K562 (cell line): ENCODE data around the gene PHYH. TPM values are rescaled to one million over a fixed set of nuclear protein-coding genes. Genes with fewer than 3 reads are reported as not detected.

ENCODE experiments used
- ATAC-seq: fragments of 200-7000 bp; cut with Tn5 transposase; 3 replicates; pipeline ENCODE4 v1.9.1; 2020; ENCODE audit warnings: moderate library complexity
- BruUV-seq: library from RNA; stranded (reverse); fragments of 400-500 nt; replicated peaks from 2 replicates; lab custom pipeline; 2021; lab: Mats Ljungman, UMichigan
- CTCF ChIA-PET: fragments of 300-600 bp; formaldehyde crosslinking; extraction: SDS; loops from one replicate; lab custom pipeline; 2021; ENCODE audit warnings: low intra/inter-chr PET ratio; lab: Yijun Ruan, JAX
- POLR2A ChIA-PET: fragments of 300-600, 350-650 bp; sonication (Branson Sonifier 250); formaldehyde crosslinking; extraction: SDS; loops from one replicate; lab custom pipeline; 2021; ENCODE audit warnings: antibody characterized with exemption, inconsistent platforms; lab: Yijun Ruan, JAX
- DNase-seq, 4 experiments: peaks; one replicate each; pipeline versions ENCODE4 v3.0.0 to v3.0.0-alpha.2; 2011 to 2018; ENCODE audit warnings: low spot score in 3 of 4, mixed read lengths in 3 of 4; ENCODE audit errors: extremely low read depth in 1 of 4
- FAIRE-seq: peaks from 2 replicates; lab custom pipeline; 2011; peaks lifted over from hg19 to GRCh38; lab: Jason Lieb, UNC
- H2AFZ ChIP-seq: 2 replicates; pipeline ENCODE4 v1.6.0; 2011; ENCODE audit warnings: low read depth, low read length, control low read depth, inconsistent platforms
- H3K27ac ChIP-seq: fragments of 200-600 bp; 3 replicates; pipeline ENCODE4 v1.8.0; 2011; ENCODE audit warnings: low read depth, mild to moderate bottlenecking, control low read depth, inconsistent platforms, low read length, moderate library complexity, mixed read lengths; ENCODE audit errors: extremely low read depth
- H3K27me3 ChIP-seq, 2 experiments: fragments of 300-600 bp in 1 of 2; 2 replicates in 1 of 2; 3 replicates in 1 of 2; pipeline versions ENCODE4 v1.6.0 to v1.8.0; 2011; ENCODE audit warnings: inconsistent platforms in 2 of 2, low read length in 2 of 2, mild to moderate bottlenecking in 1 of 2, mixed read lengths in 1 of 2, moderate library complexity in 1 of 2; ENCODE audit not compliant: control insufficient read depth in 2 of 2, insufficient read depth in 2 of 2
- H3K36me3 ChIP-seq: fragments of 300-600 bp; 3 replicates; pipeline ENCODE4 v1.8.0; 2011; ENCODE audit warnings: mild to moderate bottlenecking, low read length, inconsistent platforms; ENCODE audit not compliant: control insufficient read depth, insufficient read depth
- H3K4me1 ChIP-seq, 2 experiments: fragments of 200-600 bp in 1 of 2; replicated peaks in 1 of 2; 2 replicates in 1 of 2; 3 replicates in 1 of 2; pipeline versions ENCODE4 v1.5.1 to v1.8.0; 2011; ENCODE audit warnings: inconsistent platforms in 2 of 2, low read length in 2 of 2, mild to moderate bottlenecking in 1 of 2, mixed read lengths in 1 of 2, moderate library complexity in 1 of 2; ENCODE audit not compliant: control insufficient read depth in 2 of 2, insufficient read depth in 2 of 2
- H3K4me2 ChIP-seq: 2 replicates; pipeline ENCODE4 v1.6.1; 2011; ENCODE audit warnings: low read length, control low read depth, inconsistent platforms, mixed read lengths; ENCODE audit not compliant: insufficient read depth
- H3K4me3 ChIP-seq: fragments of 200-600 bp; sonication (generic), shearing (Covaris generic); 2 replicates; pipeline ENCODE4 v1.5.1; 2016; ENCODE audit warnings: control low read depth, inconsistent platforms
- H3K79me2 ChIP-seq: fragments of 200-600 bp; 3 replicates; pipeline ENCODE4 v1.8.0; 2011; ENCODE audit warnings: low read length, inconsistent platforms; ENCODE audit not compliant: control insufficient read depth, insufficient read depth
- H3K9ac ChIP-seq, 2 experiments: 2 replicates each; pipeline versions ENCODE4 v1.6.0 to v1.6.1; 2011; ENCODE audit warnings: low read depth in 2 of 2, low read length in 2 of 2, control low read depth in 1 of 2, inconsistent platforms in 1 of 2, mild to moderate bottlenecking in 1 of 2, mixed read lengths in 1 of 2; ENCODE audit not compliant: insufficient read depth in 1 of 2
- H3K9me1 ChIP-seq: one replicate; pipeline ENCODE4 v1.6.0; 2011; ENCODE audit warnings: inconsistent platforms, mild to moderate bottlenecking, low read length, moderate library complexity; ENCODE audit not compliant: control insufficient read depth, insufficient read depth
- H3K9me3 ChIP-seq: replicated peaks from 2 replicates; pipeline ENCODE4 v1.5.1; 2011; ENCODE audit warnings: low read depth, low read length, inconsistent platforms; ENCODE audit not compliant: control insufficient read depth, insufficient read depth
- H4K20me1 ChIP-seq: replicated peaks from 2 replicates; pipeline ENCODE4 v1.6.1; 2011; ENCODE audit warnings: low read length, inconsistent platforms, mixed read lengths; ENCODE audit not compliant: control insufficient read depth, insufficient read depth
- CEBPG ChIP-seq, 3 experiments: fragments of 200-800 bp in 1 of 3; sonication (Bioruptor generic) in 1 of 3; sonication (generic) in 1 of 3; formaldehyde crosslinking in 1 of 3; IDR thresholded peaks in 2 of 3; conservative IDR thresholded peaks in 1 of 3; 2 replicates each; pipeline versions ENCODE4 v1.6.1 to v1.8.0; 2016 to 2022; ENCODE audit warnings: missing compliant biosample characterization in 2 of 3, missing genetic modification characterization in 2 of 3, mild to moderate bottlenecking in 1 of 3, missing genetic modification reagents in 1 of 3
- HCFC1 ChIP-seq: IDR thresholded peaks from 2 replicates; pipeline ENCODE4 v1.6.1; 2012; ENCODE audit warnings: low read depth, low read length, improper control_type of control experiment
- NELFE ChIP-seq: IDR thresholded peaks from 2 replicates; pipeline ENCODE4 v1.6.1; 2011; ENCODE audit warnings: mild to moderate bottlenecking; ENCODE audit not compliant: insufficient read depth, insufficient read length
- NFE2 ChIP-seq: IDR thresholded peaks from 2 replicates; pipeline ENCODE4 v1.6.1; 2014; ENCODE audit warnings: antibody characterized with exemption, low read depth
- POLR2A ChIP-seq: fragments of 450-650 bp; conservative IDR thresholded peaks from 2 replicates; pipeline ENCODE4 v1.6.1; 2016
- POLR2G ChIP-seq: fragments of 200-400 bp; formaldehyde crosslinking; IDR thresholded peaks from 2 replicates; pipeline ENCODE4 v1.6.1; 2017; ENCODE audit warnings: low read depth, mild to moderate bottlenecking, antibody characterized with exemption, low read length, moderate library complexity
- ZNF12 ChIP-seq: sonication (generic); formaldehyde crosslinking; IDR thresholded peaks from 2 replicates; pipeline ENCODE4 v1.4.0; 2020; ENCODE audit warnings: mild to moderate bottlenecking, missing genetic modification reagents
- ZNF57 ChIP-seq: fragments of 450-650 bp; formaldehyde crosslinking; IDR thresholded peaks from 2 replicates; pipeline ENCODE4 v1.4.0; 2020; ENCODE audit warnings: mild to moderate bottlenecking, moderate library complexity
- WGBS: fragments of 100-300 bp; shearing (Covaris generic); methylation state at CpG from one replicate; pipeline ENCODE4 v1.1.6; 2016; ENCODE audit warnings: low coverage, mixed read lengths; ENCODE audit not compliant: insufficient coverage; ENCODE audit errors: missing lambda C conversion rate; 5-methylcytosine and 5-hydroxymethylcytosine counted together
- in situ Hi-C: fragments of 300-500 bp; cut with MboI; formaldehyde crosslinking; loops from 4 replicates; pipeline ENCODE4 v1.15.0; 2018; ENCODE audit warnings: inconsistent platforms, mixed read lengths
- intact Hi-C: fragments of 100-400 bp; cut with micrococcal nuclease; formaldehyde crosslinking; loops from 2 replicates; pipeline ENCODE4 v1.14.2; 2022
- polyA plus RNA-seq, 8 experiments: library from polyadenylated mRNA; depleted of rRNA in 4 of 8; stranded (reverse) in 5 of 8; unstranded in 3 of 8; fragments of >200 nt; fragmentation: Nextera tagmentation in 2 of 8; fragmentation: Illumina TruSeq in 1 of 8; extraction: Ambion mirVana in 2 of 8; extraction: Trizol in 1 of 8; gene quantifications; 2 replicates each; pipeline versions ENCODE4 v1.2.1 to v1.2.3, GENCODE V29; 2011 to 2014; ENCODE audit warnings: inconsistent platforms in 1 of 8, missing spikeins in 1 of 8
- total RNA-seq, 7 experiments: library from RNA; depleted of rRNA in 6 of 7; stranded (reverse); fragments of >200 nt in 6 of 7; fragmentation: Illumina TruSeq in 2 of 7; extraction: Trizol in 2 of 7; gene quantifications; 2 replicates each; pipeline versions ENCODE4 v1.2.1 to v1.2.3, GENCODE V29; 2011 to 2021; ENCODE audit warnings: low replicate concordance in 1 of 7
- TF ChIP-seq, protein P1 (sequence below), 2 experiments: fragments of 450-650 bp in 1 of 2; IDR thresholded peaks; 2 replicates each; pipeline ENCODE4 v1.6.1; 2011 to 2017; ENCODE audit warnings: low read depth in 2 of 2, antibody characterized with exemption in 1 of 2, borderline replicate concordance in 1 of 2, low read length in 1 of 2, mild to moderate bottlenecking in 1 of 2, mixed read lengths in 1 of 2; ENCODE audit not compliant: control insufficient read depth in 1 of 2

PHYH gene
- total and polyA plus RNA-seq, 9 of the 15 experiments (the other 6 are each of a cell fraction or from before 2014, with no cell fraction given): 3.8 to 6.9 (median 5.7) TPM

- Histone ChIP-seq H3K9ac (no peak overlapping the region), H3K36me3 (peaks cover 61% of the 10 kb centered on the region; the same call in 2 of the 3 replicates), H2AFZ (no peak overlapping the region), H3K27me3 (no peaks in the 10 kb centered on the region), H4K20me1 (no peaks in the 10 kb centered on the region), H3K79me2 (no peaks in the 10 kb centered on the region), H3K4me1 (peaks cover 0 to 2% of the 10 kb centered on the region in 2 experiments; a peak in 1 of 5 replicates)
- whole genome bisulfite sequencing: 97% methylated on average over 22 of the region's 24 CpGs
- intact Hi-C loops: no loop called here
- POLR2A ChIA-PET: no interaction called here
- no TSS peak for BruUV-seq
- ATAC-seq (no peak), FAIRE-seq (no peak)
- CTCF ChIA-PET: no interaction called here
- TF ChIP-seq POLR2G (0 out of 2 replicates have a peak, but pooled peaks have one; percentile 32), NFE2 (no peak)
- TF ChIP-seq, all 486 proteins: peak for 1
- H3K27ac ChIP-seq: no peak overlapping the region
- no peaks in the 10 kb centered on the region for H3K9me1 ChIP-seq
- no peak for DNase-seq
- H3K4me2 ChIP-seq: no peak overlapping the region
- no peaks in the 10 kb centered on the region for H3K9me3 ChIP-seq
- in situ Hi-C loops: no loop called here
- no peak overlapping the region for H3K4me3 ChIP-seq
Measured at GRCh38 chr10:13322615-13323148, 22.8 kb upstream of the PHYH start.

- Histone ChIP-seq H3K4me1 (peaks cover 0 to 2% of the 10 kb centered on the region in 2 experiments; a peak in 1 of 5 replicates), H3K4me3 (no peak overlapping the region), H2AFZ (no peak overlapping the region), H3K27me3 (no peaks in the 10 kb centered on the region), H3K4me2 (no peak overlapping the region), H3K79me2 (no peaks in the 10 kb centered on the region), H3K9me3 (no peaks in the 10 kb centered on the region), H3K9me1 (no peaks in the 10 kb centered on the region), H4K20me1 (no peaks in the 10 kb centered on the region), H3K36me3 (peaks cover 51% of the 10 kb centered on the region; the same call in 2 of the 3 replicates), H3K9ac (no peak overlapping the region), H3K27ac (no peak overlapping the region)
- DNase-seq: no peak
- ChIA-PET POLR2A (no interaction called here), CTCF (no interaction called here)
- no TSS peak for BruUV-seq
- WGBS: 88% methylated on average over 8 of the region's 13 CpGs
- FAIRE-seq: no peak
- TF ChIP-seq ZNF12 (no peak), HCFC1 (no peak), ZNF57 (CRISPR knock-in tag) (no peak), CEBPG (CRISPR knock-in tag; IDR thresholded peaks at IDR 0.05) (no peak), CEBPG (tag; conservative IDR thresholded peaks at IDR 0.05 in 1 of 2, IDR thresholded peaks at IDR 0.05 in 1 of 2) (no peak), POLR2A (no peak), NELFE (no peak)
- TF ChIP-seq, protein P1, sequence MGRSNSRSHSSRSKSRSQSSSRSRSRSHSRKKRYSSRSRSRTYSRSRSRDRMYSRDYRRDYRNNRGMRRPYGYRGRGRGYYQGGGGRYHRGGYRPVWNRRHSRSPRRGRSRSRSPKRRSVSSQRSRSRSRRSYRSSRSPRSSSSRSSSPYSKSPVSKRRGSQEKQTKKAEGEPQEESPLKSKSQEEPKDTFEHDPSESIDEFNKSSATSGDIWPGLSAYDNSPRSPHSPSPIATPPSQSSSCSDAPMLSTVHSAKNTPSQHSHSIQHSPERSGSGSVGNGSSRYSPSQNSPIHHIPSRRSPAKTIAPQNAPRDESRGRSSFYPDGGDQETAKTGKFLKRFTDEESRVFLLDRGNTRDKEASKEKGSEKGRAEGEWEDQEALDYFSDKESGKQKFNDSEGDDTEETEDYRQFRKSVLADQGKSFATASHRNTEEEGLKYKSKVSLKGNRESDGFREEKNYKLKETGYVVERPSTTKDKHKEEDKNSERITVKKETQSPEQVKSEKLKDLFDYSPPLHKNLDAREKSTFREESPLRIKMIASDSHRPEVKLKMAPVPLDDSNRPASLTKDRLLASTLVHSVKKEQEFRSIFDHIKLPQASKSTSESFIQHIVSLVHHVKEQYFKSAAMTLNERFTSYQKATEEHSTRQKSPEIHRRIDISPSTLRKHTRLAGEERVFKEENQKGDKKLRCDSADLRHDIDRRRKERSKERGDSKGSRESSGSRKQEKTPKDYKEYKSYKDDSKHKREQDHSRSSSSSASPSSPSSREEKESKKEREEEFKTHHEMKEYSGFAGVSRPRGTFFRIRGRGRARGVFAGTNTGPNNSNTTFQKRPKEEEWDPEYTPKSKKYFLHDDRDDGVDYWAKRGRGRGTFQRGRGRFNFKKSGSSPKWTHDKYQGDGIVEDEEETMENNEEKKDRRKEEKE (IDR thresholded peaks at IDR 0.05; ENCODE audit: borderline replicate concordance in 1 of 2, control insufficient read depth in 1 of 2, low read depth in 2 of 2, low read length in 1 of 2): no peak
- in situ Hi-C loops (no loop called here), intact Hi-C loops (no loop called here)
- ATAC-seq: no peak
Measured at GRCh38 chr10:13321576-13321975, 21.7 kb upstream of the PHYH start.
